NCI-H446 (cell line): ENCODE measurements around the gene ZBTB20.

ENCODE experiments used
- DNase-seq, 2 experiments: peaks; one replicate each; lab custom pipeline; 2025; lab: John Stamatoyannopoulos, UW

Gene ZBTB20

DNA sequence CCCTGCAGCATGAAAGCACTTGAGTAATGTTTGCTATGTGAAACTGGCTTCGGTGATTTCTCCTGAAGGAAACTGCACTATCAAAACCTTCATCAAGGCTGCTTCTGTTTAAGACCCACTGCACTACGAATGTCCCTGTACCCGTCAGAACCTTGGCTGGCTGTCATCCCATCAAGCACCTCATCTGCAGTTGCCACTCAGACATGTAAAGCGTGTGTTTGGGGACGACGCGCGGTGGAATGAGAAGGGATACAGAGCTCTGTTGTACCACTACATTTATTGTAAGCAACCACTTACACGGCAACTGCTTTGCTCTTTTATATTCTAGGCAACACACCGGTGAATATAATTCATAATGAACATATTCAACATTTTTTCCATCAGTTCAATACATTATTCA, 705.7 kb downstream of the ZBTB20 start:
- no peak for DNase-seq

DNA sequence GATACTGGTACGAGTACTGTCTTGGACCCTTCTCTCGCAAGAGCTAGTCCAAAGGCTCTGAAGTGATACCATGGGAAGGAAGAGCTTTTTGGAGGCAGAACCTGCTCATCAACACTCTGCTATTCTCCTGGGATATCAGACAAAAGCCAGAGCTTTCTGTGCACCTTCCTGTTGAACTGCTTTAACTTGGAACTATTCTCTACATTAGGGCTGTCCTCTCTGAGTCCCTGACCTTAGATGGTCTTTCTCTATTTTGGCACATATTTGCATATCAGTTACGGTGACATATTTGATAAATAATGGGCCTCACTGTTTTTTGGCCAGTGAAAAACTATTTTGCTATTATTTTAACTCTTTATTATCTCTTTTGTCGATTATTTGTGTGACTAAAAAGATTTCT, 706.4 kb downstream of the ZBTB20 start:
- no peak for DNase-seq

DNA sequence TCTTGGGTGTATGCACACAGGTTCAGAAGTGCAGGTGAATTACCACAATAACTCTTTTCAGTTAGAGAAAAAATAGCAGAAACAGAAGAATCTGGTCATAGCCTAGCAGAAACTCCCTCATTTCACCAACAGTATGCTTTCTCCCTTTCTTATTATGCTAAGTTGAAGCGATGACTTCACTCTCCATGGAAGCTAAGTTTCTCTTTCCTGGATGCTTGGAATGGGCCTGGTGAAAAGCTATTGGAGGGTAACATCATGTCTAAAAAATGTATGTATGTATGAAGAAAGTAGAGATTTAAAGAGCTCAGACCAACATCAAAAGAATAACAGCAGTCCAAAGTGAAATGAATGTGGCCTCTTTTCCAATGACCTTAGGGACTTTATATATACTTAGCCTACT, 707.8 kb downstream of the ZBTB20 start:
- DNase-seq, result no peak

DNA sequence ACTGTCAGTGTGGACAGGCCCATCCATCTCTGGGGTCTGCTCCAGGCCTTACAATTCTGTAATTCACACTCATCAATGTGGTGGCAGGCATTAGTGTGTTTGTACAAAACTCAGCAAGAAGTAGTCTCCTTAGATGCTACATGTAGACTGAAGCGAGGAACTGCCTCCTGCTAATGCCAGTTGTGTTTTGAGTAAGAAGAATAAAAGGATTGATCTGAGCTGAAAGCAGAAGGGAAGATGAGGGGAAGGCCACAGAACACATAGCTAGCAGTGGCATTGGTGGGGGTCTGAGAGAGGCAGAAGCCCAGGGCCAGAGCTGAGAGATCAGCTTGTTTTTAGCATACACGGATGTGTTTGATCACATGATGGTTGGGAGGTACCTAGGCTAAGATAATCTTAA, 709.2 kb downstream of the ZBTB20 start:
- DNase-seq, result no peak

DNA sequence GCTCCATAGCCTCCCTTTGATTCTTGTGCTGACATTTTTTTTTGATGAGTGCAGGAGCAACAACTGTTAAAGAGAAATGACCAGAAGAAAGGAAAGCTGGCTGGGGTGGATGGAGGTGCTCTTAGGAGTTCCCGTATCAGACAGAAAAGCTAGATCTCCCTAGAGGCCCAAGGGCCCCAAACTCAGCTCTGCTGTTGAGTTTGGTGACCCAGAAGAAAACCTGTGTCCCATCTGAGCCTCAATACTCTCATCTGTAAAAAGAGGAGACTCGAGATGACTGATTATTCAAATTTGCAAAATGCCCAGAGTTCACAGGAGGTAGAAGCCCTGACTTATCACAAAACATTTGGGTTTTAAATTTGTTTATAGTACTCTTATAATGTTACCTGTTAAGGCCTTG, 710.9 kb downstream of the ZBTB20 start:
- no peak for DNase-seq

DNA sequence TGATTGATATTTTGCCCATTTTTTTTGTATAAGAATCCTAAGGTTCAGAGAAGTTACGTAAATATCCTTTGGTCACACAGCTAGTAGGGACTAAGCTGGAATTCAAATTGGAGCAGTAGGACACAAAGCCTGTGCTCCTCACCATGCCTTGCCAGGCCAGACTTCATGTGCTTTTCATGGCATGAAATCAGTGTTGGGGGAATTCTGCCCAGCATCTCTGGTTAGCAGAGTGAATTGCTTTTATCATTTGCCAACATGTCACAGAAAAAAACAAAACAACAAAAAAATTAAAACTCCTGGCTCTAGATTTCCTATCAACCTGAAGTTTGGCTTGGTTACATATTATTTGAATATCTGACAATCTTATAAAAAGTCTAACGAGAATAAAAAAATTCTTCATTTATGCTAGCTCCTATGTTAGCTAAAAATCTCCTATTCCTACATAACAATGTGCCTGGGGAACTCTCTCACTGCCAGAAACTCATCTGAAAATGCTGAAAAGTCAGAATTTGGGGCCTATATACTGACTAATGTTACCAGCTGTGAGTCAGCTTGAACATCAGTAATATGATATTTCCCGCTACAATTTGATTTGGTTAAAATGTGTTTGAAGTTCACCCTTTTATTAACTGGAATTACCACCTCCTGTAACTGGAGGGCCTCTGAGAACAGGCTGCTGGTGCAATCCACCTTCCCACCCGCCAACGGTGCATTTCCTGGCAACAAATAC, 711.5 kb downstream of the ZBTB20 start:
- DNase-seq, result no peak

DNA sequence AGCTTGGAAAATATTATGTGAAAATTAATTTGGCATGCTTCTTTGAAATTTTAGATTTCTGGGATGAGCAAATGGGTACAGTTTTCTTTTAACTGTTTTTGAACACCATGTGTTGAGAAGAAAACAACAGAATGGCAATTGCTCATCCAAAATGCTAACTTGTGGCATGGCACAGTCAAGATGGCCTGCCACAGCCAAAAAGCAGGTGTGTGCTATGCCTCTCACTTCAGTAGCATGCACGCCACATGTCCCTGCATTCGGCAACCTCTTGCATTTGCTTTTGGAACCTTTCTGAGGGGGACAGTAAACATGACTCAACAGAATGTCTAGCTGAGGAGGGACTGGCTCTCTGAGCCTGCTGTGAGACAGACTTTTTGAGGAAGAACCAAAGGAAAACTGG, 714.8 kb downstream of the ZBTB20 start:
- DNase-seq, result no peak

DNA sequence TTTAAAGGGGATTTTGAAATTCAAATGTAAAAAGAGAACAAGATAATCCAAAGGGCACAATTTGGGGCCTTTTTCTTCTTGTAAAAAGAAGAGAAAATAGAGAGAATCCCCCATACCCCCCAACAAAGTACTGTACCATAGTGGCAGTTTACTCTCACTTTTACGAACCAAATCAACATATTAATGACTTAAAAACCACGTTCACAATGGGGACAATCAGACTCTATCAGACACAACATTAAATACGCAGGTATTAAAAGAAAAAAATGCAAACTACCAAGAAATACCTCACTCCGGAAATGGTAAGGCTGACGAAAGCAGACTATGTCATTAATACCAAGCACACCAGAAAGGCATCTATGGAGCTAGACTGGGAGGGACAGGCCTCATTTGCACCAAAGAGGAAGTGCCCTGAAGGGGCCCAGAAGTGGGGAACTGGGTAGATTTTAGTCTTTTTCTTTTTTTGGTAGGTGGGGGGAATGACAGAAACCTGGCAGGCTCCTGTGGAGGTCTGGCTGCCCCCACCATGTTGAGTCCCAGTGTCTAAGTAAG, 719.0 kb downstream of the ZBTB20 start:
- no peak for DNase-seq

DNA sequence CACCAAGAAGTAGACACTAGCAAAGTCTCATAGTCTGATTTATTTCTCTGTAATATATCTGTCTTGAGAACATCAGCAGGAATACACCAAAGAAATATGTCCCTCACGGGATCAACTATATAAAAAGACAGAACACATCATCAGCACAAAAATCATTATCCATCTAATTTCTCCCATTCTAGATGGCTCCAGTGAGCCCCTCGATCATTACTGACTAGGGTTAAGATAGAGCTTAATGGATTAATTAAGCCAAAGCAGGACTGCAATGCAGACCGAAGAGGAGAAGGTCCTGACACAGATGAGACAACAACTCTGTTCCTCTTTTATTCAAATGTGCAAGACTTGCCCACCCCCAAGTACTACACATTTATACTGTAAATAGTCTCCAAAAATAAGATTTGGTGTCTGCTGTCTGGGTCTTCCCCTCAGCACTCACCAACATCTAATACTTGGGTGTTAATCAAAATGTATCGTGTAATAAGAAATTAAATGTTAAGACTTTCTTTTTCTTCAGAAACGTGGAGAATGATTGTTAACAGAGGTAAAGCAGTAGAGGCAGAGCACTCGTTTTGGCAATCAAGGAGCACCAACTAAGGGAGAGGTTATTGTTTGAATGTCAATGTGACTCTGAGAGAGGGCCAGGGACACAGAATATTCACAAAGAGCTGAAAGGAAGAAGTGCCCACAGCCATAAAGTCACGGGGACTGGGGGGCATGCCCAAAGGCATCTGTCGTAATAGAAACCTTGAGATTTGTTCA, 719.6 kb downstream of the ZBTB20 start:
- no peak for DNase-seq

DNA sequence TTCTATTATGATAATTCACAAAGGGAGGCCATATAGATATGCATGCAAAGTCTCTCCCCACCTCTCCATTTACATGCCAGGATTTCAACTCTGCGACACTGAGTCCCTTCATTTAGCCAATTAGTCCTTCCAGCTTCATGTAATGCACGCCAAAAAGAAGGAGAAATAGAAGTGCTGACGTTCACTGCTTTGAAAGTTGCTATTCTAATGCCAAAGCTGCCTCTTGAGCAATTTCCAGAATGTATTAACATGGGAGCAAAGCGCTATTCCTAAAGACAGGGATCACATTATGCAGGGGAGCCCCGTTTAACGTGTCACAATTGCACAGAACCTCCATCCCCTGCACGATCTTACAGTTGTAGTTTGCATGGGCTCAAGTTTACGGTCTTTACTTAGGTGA, 722.8 kb downstream of the ZBTB20 start:
- DNase-seq, result no peak

DNA sequence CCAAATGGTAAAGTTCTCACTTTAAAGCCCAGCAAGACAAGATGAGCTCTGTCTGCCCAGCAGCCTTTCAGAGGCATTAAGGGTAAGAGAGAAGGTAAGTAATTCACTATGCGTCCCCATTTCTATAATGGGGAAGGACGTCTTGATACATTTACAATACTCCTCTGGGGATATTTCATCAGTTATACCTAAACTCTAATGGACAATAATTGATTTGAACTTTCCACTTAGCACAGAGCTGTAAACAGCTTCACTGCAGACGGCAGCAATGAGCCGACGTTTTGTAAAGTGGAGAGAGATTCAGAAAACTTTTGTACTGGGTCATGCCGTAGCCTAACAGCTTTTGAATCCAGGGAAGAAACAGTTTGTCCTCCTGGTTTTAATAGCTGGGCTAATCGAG, 725.9 kb downstream of the ZBTB20 start:
- no peak for DNase-seq

DNA sequence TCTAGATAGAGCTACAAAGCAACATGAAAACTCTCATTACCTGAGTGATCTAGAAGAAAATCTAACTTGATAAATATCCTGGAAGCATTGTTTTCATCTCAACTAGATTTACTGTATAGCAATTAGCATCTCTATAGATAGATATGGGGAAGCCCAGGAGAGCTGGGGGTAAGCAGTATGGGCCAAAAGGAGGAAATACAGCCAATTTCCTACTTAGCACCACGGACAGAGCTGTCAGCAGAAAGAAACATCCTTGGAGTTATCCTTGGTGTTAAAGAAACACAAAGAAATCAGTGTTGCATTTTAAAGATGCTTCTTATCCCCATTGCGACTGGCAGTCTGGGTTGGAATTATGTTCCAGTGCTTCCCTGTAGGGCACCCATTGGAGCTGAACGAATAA, 727.0 kb downstream of the ZBTB20 start:
- DNase-seq, result no peak

DNA sequence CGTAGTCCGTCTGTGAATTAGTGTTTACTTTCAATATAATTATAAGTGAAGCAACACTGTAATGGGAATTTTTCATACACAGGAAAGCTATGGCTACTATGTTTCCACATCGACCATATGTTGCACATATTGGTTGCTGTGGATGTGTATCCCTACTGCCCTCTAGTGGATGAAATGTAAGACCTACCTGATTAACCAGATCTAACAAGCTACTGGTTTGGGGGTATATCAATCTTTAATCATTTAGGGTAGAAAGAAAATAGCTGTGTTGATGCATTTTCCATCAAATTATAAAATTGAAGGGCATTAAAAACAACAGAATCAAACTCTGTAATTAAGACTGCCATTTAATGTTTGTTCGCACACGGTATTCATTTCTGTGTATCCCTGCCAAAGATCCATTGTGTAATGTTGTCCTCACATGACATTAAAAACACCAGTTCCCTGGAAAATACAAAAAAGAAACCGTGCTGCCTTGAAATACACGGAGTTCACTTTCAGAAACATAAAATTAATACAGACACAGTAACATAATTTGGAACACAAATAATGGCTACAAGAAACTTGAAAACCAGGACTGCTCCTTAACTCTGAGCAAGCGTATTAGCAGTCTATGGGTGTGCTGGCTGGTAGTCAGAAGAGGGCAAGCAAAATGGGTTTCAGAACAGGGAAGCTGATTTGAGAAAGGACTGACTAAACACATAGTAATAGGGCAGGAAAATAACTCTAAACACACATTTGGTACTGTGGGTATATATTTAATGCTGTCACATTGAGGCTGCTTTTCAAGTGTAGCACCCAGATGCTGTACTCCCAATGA, 728.2 kb downstream of the ZBTB20 start:
- peak; percentile 75 to 88 for DNase-seq

DNA sequence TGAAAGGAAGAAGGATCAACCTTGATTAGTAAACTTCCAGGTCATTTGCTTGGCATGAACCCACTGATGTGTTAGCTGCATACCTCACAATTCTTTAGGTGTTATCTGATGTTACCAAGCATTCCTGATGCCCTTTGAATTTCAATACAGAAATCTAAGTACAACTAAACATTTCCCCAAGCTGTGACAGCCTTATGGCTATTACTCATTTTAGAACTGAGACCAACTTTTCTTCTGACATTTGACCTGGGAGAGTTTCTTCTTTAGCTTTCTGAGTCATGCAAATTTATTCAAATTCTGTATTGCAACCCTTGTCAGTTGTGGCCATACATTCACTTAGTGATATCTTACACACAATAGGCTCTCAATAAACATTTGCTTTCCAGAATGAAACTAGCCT, 729.0 kb downstream of the ZBTB20 start:
- DNase-seq, result no peak

DNA sequence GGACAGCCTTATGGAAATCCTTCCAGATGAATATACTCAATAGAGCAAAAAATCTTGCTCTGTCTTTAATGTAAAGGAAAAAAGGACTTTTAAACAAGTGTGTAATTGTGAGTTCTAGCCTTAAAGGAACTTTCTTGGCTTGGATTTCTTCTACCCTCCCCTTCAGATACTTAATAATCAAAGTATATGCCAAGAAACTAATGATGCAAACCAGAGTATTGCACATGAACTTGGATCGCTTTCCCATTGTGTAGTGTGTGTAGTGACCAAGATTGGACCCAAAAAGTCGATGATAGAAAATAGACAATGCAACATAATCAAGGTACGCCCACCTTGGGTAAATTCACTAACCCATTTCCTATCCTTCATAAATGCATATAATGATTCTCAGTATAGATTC, 729.4 kb downstream of the ZBTB20 start:
- DNase-seq, result peak; percentile 26 to 78

DNA sequence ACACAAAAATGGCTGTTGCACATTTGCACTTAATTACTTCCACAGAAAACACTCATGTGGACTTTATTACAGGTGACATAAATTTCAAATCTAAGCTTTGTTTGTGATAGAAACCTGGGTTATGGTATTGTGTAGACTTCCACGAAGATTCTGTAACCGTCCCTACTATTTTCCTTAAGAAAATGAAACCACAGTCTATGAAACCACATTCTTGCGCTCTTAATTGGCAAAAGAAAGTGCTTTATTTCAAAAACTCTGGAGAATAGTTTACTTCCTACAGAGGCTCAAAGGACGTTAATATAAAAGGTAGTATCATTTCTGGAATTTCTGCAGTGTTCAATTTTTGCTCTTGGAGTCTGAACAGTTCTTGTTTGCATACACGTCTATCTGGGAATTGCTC, 729.8 kb downstream of the ZBTB20 start:
- DNase-seq, result no peak

DNA sequence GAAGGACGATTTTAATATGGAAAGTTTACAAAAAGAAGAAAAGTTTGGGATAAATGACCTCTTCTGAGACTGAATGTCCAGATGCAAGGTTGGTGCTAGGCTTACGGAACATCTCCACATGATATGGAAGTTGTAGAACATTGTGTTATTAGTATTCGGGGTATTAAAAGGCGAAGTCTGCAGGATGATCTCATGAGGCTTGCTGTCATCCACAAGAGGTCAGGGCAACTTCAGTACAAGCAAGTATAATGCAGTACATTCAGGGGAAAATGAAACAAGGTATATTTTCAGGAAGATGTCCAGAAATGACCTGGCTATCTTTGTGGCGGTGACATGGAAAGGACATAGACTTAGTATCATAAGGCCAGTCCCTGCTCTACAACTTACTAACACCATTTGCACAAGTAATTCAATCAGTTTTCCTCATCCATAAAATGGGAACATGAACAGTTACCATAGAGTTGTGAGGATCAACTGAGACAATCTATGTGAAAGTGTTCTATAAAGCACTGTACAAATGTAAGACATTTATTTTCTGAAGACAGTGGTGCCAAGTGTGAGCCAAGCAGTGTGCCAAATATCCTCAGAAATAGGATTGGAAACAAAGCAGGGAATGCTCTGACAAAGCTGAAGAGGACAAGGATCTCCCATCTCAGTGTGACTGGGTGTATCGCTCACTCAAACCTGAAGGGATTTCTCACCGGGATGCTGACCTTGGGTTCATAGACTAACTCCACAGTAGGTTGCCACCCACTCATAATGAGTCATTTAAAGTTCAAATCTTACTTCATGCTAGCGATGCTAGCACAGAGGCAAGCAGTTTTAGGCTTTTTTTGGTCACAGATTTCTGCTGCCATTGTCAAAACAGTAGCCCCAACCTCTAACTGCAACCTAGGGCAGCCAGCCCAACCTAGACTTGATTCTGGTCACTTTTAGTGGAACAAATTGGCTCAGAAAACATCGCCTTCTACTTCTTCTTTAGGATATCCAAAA, 735.0 kb downstream of the ZBTB20 start:
- no peak for DNase-seq

DNA sequence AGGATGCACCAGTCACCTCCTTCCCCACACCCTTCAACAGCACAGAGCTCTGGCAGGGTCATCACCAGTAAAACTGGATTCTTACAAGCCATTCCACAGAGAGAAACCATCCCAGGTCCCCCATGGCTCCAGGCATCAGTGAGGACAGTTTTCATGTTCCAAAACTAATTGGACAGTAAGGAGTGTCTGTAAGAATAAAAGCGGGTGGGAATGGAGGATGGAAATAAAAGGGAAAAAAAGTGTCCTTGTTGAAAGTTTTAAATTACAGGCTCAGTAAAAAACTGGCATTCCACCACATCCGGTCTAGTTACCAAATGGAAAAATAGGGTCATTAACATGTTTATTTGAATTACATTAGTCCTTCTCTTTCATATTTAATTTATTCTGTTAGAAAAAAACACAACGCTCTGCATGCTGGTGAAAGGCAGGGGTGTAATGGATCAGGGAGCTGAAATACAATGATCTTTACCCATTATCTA, 735.9 kb downstream of the ZBTB20 start:
- DNase-seq, result no peak

DNA sequence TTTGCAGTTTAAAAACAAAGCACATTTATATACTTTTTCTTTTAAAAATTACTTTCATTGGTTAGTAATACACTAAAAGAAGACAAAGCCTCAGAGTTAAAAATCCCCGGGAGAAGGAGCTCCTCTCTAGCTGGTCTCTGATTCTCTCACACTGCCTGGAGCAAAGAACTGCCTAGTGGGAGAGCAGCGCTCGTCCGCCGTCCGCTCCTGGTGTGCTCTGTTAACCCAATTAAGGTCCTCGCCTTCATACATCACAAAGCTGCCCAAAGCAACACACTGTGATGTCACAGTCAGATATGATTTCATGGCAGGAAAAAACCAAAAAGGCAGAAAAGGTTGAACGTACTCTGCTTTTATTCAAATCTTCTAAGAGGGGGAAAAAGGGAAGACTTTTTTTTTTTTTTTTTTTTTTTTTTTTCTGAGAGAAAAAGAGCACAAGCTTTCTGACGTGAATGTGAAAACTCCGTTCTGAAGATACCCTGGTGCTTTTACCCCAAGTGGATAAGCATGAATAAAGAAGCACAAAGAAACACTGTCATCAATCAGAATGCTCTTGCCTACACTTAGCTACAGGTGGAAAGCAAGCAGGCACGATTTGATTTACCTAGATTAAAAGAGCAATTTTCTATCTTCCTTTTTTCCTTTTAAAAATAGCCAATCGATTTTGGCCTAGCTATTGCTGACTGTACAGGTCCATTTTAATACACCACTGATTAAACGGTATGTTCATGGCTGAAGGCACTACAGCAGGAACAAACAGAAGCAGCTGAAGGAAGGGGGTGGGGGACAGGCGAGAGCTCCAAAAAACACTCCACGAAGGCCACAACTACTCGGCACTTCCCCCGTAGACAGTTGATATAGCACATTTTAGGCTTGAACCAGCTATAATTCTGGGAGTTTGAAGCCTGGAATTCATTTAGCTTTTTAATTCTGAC, 738.1 kb downstream of the ZBTB20 start:
- DNase-seq, result peak in 1 of 2 experiments; percentile 43

DNA sequence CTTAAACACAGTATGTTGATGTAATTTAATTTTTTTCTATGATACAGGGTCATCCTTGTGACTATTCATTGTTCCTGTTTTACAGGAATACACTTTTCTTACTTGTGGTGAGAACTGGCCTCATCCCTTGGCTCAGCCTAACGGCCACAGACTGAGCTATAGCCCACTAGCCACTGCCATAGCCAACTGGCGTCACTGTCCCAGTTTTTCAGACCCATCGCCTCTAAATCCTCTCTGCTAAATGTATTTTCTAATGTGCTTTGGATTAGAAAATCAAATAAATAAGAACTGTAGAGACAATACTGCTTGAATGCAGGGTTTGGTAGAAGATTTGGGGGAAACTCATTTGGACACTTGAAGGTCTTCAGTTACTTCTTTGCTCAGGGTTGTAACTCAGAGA, 740.2 kb downstream of the ZBTB20 start:
- DNase-seq, result no peak
